GM23338 (cell line): ENCODE data around the gene MAP6D1.

Experiments
- EZH2 ChIP-seq: fragments of 200-600 bp; sonication (generic); IDR thresholded peaks from one replicate; pipeline ENCODE4 v1.8.0; 2017; ENCODE audit warnings: antibody characterized with exemption, mild to moderate bottlenecking, low read depth; ENCODE audit not compliant: unreplicated experiment
- EZH2phosphoT487 ChIP-seq: fragments of 200-600 bp; sonication (generic); IDR thresholded peaks from one replicate; pipeline ENCODE4 v1.8.1; 2018; ENCODE audit warnings: antibody characterized with exemption; ENCODE audit not compliant: unreplicated experiment
- JUNB ChIP-seq: IDR thresholded peaks from one replicate; pipeline ENCODE4 v1.6.1; 2016; ENCODE audit warnings: antibody characterized with exemption; ENCODE audit not compliant: unreplicated experiment
- POLR2AphosphoS5 ChIP-seq: IDR thresholded peaks from 2 replicates; pipeline ENCODE4 v1.6.1; 2016; ENCODE audit warnings: antibody characterized with exemption, low read depth
- TF ChIP-seq, protein P1 (sequence below), 2 experiments: fragments of 200-600 bp in 1 of 2; sonication (generic) in 1 of 2; conservative IDR thresholded peaks; 2 replicates each; pipeline versions ENCODE4 v1.5.1 to v1.6.1; 2016 to 2017; ENCODE audit warnings: antibody characterized with exemption in 2 of 2, low read depth in 2 of 2, mild to moderate bottlenecking in 2 of 2, moderate library complexity in 1 of 2
- TF ChIP-seq, protein P2 (sequence below): IDR thresholded peaks from one replicate; pipeline ENCODE4 v1.6.1; 2018; ENCODE audit warnings: antibody characterized with exemption; ENCODE audit not compliant: unreplicated experiment

DNA sequence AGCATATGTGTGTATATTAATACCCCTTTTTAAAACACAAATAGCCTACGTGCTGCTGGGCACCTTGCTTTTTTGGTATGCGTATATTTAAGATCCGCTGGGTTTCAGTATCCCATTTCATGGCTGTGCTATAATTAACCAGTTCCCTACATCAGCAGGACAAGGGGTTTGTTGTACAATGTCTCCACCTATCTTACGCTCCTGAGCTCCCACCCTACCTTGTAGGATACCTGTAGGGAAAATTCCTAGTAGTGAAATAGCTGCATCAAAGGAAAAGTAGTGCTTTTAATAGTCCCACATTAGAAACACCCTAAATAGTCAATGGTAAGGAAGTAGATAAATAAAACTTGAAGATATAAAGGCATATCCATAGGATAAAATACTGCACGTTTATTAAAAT lies 1.4 kb downstream of the MAP6D1 start:
- TF ChIP-seq, protein P1, sequence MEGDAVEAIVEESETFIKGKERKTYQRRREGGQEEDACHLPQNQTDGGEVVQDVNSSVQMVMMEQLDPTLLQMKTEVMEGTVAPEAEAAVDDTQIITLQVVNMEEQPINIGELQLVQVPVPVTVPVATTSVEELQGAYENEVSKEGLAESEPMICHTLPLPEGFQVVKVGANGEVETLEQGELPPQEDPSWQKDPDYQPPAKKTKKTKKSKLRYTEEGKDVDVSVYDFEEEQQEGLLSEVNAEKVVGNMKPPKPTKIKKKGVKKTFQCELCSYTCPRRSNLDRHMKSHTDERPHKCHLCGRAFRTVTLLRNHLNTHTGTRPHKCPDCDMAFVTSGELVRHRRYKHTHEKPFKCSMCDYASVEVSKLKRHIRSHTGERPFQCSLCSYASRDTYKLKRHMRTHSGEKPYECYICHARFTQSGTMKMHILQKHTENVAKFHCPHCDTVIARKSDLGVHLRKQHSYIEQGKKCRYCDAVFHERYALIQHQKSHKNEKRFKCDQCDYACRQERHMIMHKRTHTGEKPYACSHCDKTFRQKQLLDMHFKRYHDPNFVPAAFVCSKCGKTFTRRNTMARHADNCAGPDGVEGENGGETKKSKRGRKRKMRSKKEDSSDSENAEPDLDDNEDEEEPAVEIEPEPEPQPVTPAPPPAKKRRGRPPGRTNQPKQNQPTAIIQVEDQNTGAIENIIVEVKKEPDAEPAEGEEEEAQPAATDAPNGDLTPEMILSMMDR (conservative IDR thresholded peaks at IDR 0.05; ENCODE audit: low read depth in 2 of 2), result peak; percentile 36 to 64
- TF ChIP-seq EZH2phosphoT487, result no peak
- TF ChIP-seq JUNB, result no peak
- no peak for TF ChIP-seq EZH2
- TF ChIP-seq, protein P2, sequence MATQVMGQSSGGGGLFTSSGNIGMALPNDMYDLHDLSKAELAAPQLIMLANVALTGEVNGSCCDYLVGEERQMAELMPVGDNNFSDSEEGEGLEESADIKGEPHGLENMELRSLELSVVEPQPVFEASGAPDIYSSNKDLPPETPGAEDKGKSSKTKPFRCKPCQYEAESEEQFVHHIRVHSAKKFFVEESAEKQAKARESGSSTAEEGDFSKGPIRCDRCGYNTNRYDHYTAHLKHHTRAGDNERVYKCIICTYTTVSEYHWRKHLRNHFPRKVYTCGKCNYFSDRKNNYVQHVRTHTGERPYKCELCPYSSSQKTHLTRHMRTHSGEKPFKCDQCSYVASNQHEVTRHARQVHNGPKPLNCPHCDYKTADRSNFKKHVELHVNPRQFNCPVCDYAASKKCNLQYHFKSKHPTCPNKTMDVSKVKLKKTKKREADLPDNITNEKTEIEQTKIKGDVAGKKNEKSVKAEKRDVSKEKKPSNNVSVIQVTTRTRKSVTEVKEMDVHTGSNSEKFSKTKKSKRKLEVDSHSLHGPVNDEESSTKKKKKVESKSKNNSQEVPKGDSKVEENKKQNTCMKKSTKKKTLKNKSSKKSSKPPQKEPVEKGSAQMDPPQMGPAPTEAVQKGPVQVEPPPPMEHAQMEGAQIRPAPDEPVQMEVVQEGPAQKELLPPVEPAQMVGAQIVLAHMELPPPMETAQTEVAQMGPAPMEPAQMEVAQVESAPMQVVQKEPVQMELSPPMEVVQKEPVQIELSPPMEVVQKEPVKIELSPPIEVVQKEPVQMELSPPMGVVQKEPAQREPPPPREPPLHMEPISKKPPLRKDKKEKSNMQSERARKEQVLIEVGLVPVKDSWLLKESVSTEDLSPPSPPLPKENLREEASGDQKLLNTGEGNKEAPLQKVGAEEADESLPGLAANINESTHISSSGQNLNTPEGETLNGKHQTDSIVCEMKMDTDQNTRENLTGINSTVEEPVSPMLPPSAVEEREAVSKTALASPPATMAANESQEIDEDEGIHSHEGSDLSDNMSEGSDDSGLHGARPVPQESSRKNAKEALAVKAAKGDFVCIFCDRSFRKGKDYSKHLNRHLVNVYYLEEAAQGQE, result no peak
- no peak for TF ChIP-seq POLR2AphosphoS5
